ENCODE results near the gene LPCAT3.

GRCh38 chr12:6927379-6928021, 90.8 kb downstream of the LPCAT3 start, which contains the start of gene ATN1:
- TF ChIP-seq CTCF (IDR thresholded peaks at IDR 0.05; ENCODE audit: insufficient read depth, low read length) (no peak), REST (IDR thresholded peaks at IDR 0.05; ENCODE audit: insufficient replicate concordance, low read depth) (no peak)

Data from HL-60 (cell line).